Measurements from ENCODE around the gene C16orf95.
"Not testable (repeated sequence)": the region's sequence is repeated elsewhere in the genome, so short reads cannot be mapped to it uniquely, and the experiment has no call there.

C16orf95 gene

GRCh38 chr16:87286839-87287626 is 30.2 kb downstream of the C16orf95 start:
- no peak for DNase-seq (ENCODE audit: low spot score)

- DNase-seq (ENCODE audit: low spot score) = no peak
These were observed 33.0 kb downstream of the C16orf95 start for GRCh38 chr16:87284183-87284582.

GRCh38 chr16:87279094-87279658 is 38.0 kb downstream of the C16orf95 start:
- DNase-seq (ENCODE audit: low spot score) = no peak

- peak; percentile 66 for DNase-seq (ENCODE audit: low spot score)
These were observed 38.8 kb downstream of the C16orf95 start for GRCh38 chr16:87278191-87279093.

GRCh38 chr16:87276924-87277323 is 40.3 kb downstream of the C16orf95 start:
- no peak for DNase-seq (ENCODE audit: low spot score)

- DNase-seq (ENCODE audit: low spot score) = no peak
These were observed 41.0 kb downstream of the C16orf95 start for GRCh38 chr16:87276091-87276701.

GRCh38 chr16:87274794-87275193 is 42.4 kb downstream of the C16orf95 start:
- no peak for DNase-seq (ENCODE audit: low spot score)

- no peak for DNase-seq (ENCODE audit: low spot score)
These were observed 43.6 kb downstream of the C16orf95 start for GRCh38 chr16:87273471-87274030.

GRCh38 chr16:87271256-87271655 is 45.9 kb downstream of the C16orf95 start:
- no peak for DNase-seq (ENCODE audit: low spot score)

GRCh38 chr16:87267566-87267965 is 49.6 kb downstream of the C16orf95 start:
- DNase-seq (ENCODE audit: low spot score) = no peak

GRCh38 chr16:87266846-87267245 is 50.3 kb downstream of the C16orf95 start:
- no peak for DNase-seq (ENCODE audit: low spot score)

- no peak for DNase-seq (ENCODE audit: low spot score)
These were observed 51.9 kb downstream of the C16orf95 start for GRCh38 chr16:87265261-87265660.

- no peak for DNase-seq (ENCODE audit: low spot score)
These were observed 52.6 kb downstream of the C16orf95 start for GRCh38 chr16:87264634-87265033.

- DNase-seq (ENCODE audit: low spot score) = no peak
These were observed 53.7 kb downstream of the C16orf95 start for GRCh38 chr16:87263418-87264052.

- no peak for DNase-seq (ENCODE audit: low spot score)
These were observed 57.8 kb downstream of the C16orf95 start for GRCh38 chr16:87259431-87259830.

- DNase-seq (ENCODE audit: low spot score) = not testable (repeated sequence)
These were observed 58.5 kb downstream of the C16orf95 start for GRCh38 chr16:87258653-87259052.

- DNase-seq (ENCODE audit: low spot score) = no peak
These were observed 61.3 kb downstream of the C16orf95 start for GRCh38 chr16:87255866-87256265.

GRCh38 chr16:87254734-87255133 is 62.5 kb downstream of the C16orf95 start:
- no peak for DNase-seq (ENCODE audit: low spot score)

- DNase-seq (ENCODE audit: low spot score) = no peak
These were observed 62.9 kb downstream of the C16orf95 start for GRCh38 chr16:87254296-87254695.

- DNase-seq (ENCODE audit: low spot score) = no peak
These were observed 63.7 kb downstream of the C16orf95 start for GRCh38 chr16:87253536-87253935.
